GM11168 (cell line): Measurements from ENCODE around the gene EML6.

Experiments used
- in situ Hi-C: fragments of 300-500 bp; cut with MboI; formaldehyde crosslinking; loops from one replicate; pipeline ENCODE4 v1.12.0; 2022; ENCODE audit warnings: low sequenced_read_pairs; ENCODE audit not compliant: unreplicated experiment

The EML6 gene

GRCh38 chr2:54836477-54836876, 113.0 kb downstream of the EML6 start:
- in situ Hi-C loops, result loop anchor here (25.0 kb wide), 1 partner anchor 324 kb away; no protein-coding TSS in a partner anchor

DNA sequence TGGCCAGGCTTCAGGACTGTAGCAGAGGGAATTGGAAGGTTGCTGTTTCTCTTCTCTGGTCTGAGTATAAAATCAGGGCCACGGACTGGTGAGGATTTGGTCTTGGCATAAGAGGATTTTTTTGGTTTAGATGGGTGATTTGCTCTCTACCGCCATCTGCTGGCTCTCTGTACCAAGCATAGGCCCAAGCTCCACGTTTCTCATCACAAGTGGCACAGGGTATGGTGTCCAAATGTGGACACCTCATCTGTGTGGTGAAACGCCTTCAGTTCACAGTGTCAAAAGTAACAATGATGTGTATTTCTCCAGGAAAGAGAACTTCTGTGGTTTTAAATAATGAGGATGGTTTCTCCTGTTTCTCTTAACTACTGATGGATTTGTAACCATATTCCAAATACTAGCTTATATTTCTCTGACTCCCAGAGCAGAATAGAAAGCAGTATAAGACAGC, 115.1 kb downstream of the EML6 start:
- in situ Hi-C loops, result loop anchor here (25.0 kb wide), 1 partner anchor 326 kb away; no protein-coding TSS in a partner anchor

- in situ Hi-C loops, result loop anchor here (25.0 kb wide), 1 partner anchor 327 kb away; no protein-coding TSS in a partner anchor
Measured at GRCh38 chr2:54839461-54840255, 116.2 kb downstream of the EML6 start.

DNA sequence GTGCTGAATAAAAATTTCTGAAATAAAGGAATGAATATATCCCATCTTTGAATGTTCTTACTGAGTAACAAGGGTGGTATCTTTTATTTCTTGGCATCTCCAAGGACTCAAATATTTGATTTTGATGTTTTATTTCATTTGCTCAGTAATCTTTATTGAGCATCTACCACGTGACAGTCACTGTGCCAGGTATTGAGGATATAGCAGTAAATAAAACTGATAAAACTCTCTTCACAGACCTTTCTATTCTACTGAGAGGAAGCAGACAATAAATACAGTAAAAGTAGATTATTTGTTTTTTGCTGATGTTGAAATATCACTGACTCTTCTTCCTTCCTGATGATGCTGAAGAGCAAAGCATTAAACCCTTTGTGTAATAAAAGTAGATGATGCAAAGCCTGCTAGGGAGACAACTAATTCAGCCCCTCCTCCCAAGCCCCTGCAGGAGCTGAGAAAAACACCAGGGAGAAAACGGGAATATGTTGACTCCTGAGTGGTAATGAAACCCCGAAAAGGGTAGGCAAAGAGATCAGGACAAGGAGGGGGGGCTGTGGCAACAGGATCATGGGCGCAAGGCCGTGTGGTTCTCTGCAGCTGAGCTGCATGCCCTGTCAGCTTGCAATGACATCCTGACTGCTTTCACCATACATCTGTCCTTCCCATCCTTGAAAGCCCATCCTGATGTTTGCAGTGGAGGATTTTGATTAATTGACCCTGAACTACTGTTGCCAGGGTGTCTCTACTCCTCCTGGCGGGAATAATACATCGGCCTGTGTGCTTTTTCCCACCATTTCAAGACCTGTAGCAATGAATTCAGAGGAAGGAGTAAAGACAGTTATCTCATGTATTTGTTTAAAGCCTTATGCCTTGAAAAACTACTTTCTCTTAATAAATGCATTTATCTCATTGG, 117.4 kb downstream of the EML6 start:
- in situ Hi-C loops, result loop anchor here (25.0 kb wide), 1 partner anchor 329 kb away; no protein-coding TSS in a partner anchor

DNA sequence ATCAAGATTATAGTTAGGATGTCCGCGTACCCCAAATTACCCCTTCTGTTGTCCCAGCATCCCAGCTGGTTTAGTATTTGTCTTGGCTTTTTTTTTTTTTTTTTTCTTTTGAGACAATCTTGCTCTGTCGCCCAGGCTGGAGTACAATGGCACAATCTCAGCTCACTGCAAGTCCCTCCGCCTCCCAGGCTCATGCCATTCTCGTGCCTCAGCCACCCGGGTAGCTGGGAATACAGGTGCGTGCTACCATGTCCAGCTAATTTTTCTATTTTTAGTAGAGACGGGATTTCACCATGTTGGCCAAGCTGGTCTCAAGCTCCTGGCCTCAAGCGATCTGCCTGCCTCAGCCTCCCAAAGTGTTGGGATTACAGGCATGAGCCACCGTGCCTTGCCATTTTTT, 118.0 kb downstream of the EML6 start:
- in situ Hi-C loops, result loop anchor here (25.0 kb wide), 1 partner anchor 329 kb away; no protein-coding TSS in a partner anchor

DNA sequence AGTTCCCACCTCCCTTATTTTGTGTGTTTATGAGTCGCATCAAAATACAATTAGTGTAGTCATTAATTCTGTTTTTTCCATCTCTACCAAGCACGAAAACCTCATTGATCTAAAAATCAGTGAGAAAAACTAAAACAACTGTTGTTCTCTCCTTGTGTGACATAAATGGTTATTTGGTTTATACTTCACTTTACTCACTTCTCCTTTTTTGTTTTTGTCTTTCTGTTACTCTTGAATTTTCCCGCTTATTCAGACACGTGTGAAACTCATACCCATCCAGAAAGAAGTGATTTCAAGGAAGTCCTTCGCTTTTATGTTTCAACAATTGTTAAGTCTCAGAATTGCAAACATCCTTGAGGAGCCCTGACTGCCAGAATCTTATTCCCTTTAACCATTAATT, 121.6 kb downstream of the EML6 start:
- in situ Hi-C loops, result loop anchor here (25.0 kb wide), 1 partner anchor 333 kb away; no protein-coding TSS in a partner anchor

- in situ Hi-C loops, result loop anchor here (25.0 kb wide), 1 partner anchor 333 kb away; no protein-coding TSS in a partner anchor
Measured at GRCh38 chr2:54845514-54845913, 122.1 kb downstream of the EML6 start.

- in situ Hi-C loops, result no loop called here
Measured at GRCh38 chr2:54850171-54851122, 127.0 kb downstream of the EML6 start.

- in situ Hi-C loops, result no loop called here
Measured at GRCh38 chr2:54853616-54854310, 130.3 kb downstream of the EML6 start.

DNA sequence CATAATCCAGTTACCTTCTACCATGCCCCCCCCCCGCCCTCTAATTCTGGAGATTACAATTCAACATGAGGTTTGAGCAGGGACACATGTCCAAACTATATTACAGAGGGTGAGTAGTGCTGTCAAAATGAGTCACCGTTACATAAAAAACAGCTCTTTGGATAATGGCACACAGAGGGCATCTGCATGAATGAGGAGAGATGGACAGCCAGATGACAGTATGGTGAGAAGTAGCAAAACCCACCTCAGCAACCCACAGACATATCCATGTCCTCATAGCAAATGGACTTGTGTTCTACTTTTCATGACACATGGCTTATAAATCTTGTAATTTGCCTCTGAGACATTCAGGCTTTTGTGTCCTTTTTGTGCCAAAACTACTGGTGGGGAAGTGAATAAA, 132.0 kb downstream of the EML6 start:
- in situ Hi-C loops, result no loop called here

GRCh38 chr2:54858021-54858681, 134.7 kb downstream of the EML6 start:
- in situ Hi-C loops, result no loop called here

DNA sequence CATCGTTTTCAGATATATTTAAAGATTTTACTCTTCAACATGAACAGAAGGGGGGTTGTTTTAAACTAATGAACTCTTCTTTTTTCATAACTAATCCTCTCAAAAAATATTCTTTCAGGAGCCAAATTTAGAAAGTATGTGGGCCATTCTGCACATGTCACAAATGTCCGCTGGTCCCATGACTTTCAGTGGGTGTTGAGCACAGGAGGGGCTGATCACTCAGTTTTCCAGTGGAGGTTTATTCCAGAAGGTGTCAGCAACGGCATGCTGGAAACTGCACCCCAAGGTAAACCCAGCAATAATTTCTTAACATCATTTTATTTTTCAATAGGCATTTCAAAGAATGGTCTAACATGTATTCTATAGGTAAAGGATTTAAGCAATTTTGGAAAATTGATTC, 136.0 kb downstream of the EML6 start:
- in situ Hi-C loops, result no loop called here

DNA sequence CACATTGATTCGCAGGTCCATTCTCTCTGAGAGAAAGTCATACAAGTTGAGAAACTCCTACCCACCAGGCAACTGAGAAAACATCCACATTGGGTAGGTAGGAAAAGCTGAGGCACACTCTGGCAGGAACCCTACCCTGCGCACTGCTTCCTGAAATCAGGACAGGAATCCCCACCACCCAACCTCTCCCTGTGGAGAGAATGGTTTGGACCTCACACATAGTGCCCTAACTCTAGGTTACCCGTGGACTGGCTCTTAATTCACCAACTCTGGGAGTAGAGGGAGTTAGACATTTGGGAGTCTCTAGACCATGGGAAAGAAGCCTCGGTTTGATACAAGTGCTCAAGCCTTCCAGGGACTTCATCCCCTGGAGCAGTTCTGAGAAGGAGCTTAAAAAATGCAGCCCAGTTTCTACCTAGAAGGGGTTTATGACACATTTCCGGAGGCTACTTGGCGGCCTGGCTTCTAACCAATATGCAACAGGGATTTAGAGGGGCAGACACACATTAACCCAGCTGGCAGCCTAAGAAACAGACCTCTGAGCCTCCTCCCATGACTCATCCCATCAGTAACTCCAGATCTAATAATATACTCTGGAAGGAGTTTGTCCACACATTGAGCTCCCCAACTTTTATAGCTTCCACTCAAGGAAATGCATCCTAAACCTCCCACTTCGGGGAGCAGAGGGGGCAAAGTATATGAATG, 136.7 kb downstream of the EML6 start:
- in situ Hi-C loops, result no loop called here

DNA sequence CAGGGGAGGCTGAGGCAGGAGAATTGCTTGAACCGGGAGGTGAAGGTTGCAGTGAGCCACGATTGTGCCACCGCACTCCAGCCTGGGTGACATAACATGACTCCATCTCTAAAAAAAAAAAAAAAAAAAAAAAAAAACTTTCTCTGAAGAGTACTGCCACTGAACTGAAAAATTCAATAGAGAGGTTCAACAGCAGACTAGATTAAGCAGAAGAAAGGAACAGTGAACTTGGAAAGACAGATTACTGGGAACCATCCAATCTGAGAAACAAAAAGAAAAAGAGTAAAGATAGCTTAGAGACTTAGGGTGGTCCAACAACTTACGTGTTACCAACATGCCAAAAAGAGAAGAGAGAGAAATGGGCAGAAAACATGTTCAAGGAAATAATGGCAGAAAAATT, 138.8 kb downstream of the EML6 start:
- in situ Hi-C loops, result no loop called here

- in situ Hi-C loops, result no loop called here
Measured at GRCh38 chr2:54862742-54863141, 139.3 kb downstream of the EML6 start.

DNA sequence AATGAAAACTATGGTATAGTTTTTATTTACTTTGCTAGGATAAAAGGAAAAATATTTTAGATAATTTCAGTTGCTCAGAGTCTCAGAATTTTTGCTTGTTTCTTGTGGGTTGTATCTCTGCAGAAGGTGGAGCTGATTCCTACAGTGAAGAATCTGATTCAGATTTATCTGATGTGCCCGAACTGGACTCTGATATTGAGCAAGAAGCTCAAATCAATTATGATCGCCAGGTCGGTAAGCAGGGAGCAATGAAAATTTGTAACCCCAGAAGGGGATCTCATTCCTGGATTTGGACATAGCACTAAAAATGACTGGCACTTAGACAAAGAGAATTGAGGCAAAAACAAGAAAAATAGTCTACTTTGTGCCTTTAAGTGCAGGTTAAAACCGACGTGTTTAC, 140.2 kb downstream of the EML6 start:
- in situ Hi-C loops, result no loop called here

DNA sequence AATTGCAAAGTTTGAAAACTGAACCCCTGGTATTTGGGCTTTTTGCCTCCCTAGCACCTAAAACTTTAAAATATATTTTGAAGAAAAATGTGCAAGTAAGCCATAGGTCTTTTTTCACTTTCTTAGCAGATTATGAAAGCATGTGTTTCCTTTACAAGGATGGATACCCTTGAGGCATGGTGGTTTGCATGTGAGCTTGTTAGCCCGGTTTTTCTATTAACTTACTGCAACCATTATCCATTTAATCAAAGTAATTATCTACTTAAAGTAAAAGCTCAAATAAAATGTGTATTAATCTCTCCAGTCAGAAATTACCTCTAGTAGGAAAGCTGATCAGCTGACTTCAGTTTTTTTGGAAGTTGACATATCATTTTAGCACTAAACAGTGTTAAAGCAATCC, 140.6 kb downstream of the EML6 start:
- in situ Hi-C loops, result no loop called here

DNA sequence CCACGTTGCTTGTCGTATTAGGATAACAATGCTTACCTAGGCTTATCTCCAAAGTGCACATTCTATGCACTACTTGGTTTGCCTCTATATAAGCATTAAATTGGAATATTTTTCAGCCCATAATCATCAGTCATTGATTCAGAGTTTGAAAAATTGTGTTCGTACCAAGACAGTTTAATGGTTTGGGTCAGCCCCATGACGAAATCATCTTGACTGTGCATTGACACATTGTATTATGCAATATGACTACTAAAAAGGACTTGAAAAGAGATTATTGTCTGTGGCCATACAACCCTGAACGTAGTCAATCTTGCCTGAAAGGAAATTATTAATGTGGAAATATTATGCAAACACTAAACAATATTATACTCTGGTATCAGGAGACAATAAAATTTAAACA, 141.3 kb downstream of the EML6 start:
- in situ Hi-C loops, result no loop called here
